Medulla oblongata (tissue), 1 donor: ENCODE results near the gene CXCL12.

ENCODE experiments used
- DNase-seq: peaks from one replicate; pipeline ENCODE4 v3.0.0-alpha.2; 2015; ENCODE audit errors: extremely low spot score

The CXCL12 gene

DNA sequence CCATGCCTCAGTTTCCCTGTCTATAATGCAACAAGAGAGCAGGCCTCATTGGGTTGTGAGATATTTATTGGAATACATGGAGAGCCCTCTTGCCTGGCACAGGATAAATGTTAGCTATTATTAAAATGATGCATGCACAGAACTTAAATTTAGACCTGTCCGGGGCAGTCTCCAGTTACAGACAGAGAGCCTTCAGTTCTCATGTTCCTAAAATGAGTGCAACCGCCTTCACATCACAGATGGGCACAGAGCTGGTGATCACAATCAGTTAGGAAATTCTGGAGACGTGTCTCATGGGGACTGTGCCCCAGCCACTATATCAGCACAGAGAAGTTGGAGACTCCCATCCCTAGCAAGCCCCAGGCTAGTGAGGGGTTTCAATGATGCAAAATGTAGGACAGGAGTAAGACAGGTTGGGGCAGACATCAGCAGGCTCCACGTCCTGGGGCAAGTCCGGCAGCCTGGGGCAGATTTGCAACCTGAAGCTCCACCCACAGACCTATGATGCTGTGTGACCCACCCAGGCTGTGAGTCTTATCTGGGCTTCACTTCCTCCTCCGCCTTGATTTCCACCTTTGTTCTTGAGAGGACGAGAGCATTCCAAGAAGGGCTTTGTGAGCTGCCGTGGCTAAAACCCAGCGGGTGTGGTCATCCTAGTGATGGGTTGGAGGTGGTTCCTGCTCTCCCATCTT is 49.4 kb downstream of the CXCL12 start:
- no peak for DNase-seq

DNA sequence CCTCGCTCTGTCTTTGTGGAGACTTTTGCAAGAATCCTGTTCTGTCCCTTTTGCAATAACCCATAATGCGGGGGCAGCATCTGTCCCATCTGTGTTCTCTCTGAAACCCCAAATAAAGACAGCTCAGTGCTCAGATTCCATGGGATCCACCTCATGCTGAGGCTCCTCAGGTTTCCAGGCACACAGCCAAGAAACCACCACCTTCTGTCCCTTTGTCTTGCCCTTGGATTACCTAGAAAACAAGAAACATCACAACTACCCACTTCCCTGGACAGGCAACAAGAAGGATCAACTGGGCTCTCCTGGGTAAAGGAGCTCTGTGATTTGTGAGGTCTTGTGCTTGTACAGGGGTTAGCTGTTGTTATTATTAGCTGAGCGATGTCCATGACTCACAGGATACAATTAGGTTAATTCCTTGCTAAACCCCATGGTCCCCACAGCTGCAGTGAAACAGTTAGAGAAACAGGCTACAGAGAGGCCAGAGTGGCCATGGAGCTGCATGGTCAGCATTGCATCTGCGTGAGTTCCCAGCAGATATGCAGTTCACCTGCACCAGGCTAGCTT is 50.2 kb downstream of the CXCL12 start:
- DNase-seq: no peak

DNA sequence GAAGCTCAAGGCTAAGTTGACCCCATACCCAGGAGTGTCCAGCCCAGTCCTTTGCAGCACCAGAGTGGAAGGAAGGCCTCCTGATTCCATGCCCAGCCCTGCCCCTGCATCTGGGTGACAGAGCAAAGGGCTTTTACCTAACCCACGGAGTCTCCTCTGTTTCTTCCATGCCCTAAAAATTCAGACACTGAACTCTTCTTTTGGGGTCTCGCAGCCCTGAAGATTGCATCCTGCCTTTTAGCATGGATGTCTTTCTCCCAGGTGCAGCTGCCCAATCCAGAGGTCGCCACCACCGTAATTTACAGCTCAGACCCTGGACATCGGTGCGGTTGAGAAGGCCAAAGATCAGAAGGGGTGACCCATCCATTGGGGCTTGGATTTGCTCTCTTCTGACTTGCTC is 50.8 kb downstream of the CXCL12 start:
- DNase-seq: no peak

DNA sequence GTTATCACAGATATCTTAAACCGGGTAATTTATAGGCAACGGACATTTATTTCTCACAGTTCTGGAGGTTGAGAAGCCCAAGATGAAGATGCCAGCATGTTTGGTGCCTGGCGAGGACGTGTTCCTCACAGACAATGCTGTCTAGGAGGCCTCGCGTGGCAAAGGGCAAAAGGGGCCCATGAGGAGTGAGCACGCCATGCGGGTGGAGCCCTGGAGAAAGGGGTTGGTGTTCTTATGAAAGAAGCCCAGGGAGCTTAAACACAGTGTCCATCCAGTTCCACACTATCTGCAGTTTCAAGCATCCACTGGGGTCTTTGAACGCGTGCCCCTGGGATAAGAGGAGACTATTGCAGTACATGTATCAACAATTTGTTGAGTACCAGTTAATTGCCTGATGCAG is 51.4 kb downstream of the CXCL12 start:
- no peak for DNase-seq

DNA sequence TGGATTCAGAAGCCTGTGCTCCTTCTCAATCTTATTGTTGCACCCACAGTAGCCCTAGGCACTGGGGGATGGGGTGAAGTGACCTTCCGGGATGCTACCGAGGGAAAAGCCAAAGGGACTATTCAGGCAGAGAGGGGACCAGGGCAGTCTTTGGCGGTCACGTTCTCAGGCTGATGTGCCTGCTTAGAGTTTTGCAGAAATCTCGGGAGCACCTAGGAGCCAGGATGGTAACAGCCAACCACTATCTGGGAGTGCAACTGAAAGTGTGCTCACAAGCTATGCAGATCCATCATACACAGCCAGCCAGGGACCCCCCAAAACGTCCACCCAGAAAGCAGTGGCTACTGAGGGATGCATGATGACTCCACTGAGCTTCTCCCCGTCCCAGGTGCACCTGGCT is 52.4 kb downstream of the CXCL12 start:
- no peak for DNase-seq

DNA sequence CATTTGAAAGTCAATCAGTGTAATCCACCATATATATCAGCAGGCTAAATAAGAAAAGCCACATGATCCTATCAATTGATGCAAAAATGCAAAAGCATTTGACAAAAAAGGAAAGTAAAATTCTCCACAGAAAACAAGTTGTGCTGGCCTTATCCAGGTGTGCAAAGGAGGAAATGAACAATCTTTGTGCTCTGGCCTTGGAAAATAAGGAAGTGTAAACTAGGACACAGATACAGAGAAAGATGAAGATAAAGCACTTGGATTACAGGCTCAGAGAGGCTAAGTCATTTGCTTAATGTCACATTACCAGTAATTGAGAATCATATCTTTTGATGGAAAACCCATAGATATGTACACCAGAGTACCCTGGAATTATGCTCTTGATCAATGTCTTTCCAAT is 54.5 kb downstream of the CXCL12 start:
- DNase-seq: no peak

DNA sequence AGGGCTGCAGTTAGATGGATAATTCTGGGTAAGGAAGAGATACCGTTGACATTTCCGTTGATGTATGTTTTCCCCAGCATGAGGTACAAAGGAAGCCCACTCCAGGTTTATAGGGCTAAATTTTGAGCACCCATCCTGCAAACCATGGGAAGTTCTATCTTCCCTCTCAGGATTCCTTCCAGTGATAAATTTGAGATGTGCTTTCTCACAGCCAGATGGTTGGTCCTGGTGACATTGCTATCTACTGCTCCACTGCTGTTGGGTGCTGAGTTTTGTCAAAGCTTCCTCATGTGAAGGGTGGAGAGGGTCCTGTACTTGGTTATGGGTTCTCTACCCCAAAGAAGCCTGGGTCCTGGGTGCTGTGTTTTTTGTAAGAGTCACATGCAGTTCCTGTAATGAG is 57.4 kb downstream of the CXCL12 start:
- no peak for DNase-seq
